Loucy (cell line): ENCODE data around the gene PLAAT2.

Experiments used
- EZH2phosphoT487 ChIP-seq: fragments of 200-600 bp; IDR thresholded peaks from 2 replicates; pipeline ENCODE4 v1.6.1; 2018; ENCODE audit warnings: antibody characterized with exemption, mild to moderate bottlenecking, moderate library complexity, borderline replicate concordance
- TF ChIP-seq, protein P1 (sequence below): fragments of 200-600 bp; sonication (generic); conservative IDR thresholded peaks from 2 replicates; pipeline ENCODE4 v1.5.1; 2014; ENCODE audit warnings: mild to moderate bottlenecking, antibody characterized with exemption, low read length

DNA sequence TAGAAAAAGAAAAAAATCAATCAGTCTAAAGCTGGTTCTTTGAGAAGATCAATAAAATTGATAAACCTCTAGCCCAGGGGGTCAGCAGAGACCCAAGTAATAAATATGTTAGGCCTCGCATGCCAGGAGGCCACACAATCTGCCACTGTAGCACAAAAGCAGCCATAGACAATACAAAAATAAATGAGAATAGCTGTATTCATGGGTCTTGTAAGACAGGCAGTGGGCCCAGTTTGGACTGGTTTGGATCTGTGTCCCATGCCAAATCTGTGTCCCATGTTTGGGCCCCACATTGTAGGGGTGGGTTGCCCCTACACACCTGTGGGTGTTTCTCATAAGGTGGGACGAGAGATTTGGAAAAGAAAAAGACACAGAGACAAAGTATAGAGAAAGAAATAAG, 33.2 kb downstream of the PLAAT2 start:
- TF ChIP-seq, protein P1, sequence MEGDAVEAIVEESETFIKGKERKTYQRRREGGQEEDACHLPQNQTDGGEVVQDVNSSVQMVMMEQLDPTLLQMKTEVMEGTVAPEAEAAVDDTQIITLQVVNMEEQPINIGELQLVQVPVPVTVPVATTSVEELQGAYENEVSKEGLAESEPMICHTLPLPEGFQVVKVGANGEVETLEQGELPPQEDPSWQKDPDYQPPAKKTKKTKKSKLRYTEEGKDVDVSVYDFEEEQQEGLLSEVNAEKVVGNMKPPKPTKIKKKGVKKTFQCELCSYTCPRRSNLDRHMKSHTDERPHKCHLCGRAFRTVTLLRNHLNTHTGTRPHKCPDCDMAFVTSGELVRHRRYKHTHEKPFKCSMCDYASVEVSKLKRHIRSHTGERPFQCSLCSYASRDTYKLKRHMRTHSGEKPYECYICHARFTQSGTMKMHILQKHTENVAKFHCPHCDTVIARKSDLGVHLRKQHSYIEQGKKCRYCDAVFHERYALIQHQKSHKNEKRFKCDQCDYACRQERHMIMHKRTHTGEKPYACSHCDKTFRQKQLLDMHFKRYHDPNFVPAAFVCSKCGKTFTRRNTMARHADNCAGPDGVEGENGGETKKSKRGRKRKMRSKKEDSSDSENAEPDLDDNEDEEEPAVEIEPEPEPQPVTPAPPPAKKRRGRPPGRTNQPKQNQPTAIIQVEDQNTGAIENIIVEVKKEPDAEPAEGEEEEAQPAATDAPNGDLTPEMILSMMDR, result no peak
- TF ChIP-seq EZH2phosphoT487, result no peak
